BLaER1 treated with 17β-estradiol and CSF1 and Interleukin-3, amounts not matched to agents 10 nM and 100 nM (cell line): ENCODE data around the gene GXYLT2.

Experiments used
- H3K27ac ChIP-seq, 11 experiments: shearing (Covaris generic); formaldehyde crosslinking; 2 replicates each; pipeline ENCODE4 v1.8.1; 2022
- H3K27me3 ChIP-seq, 11 experiments: shearing (Covaris generic); formaldehyde crosslinking; 2 replicates each; pipeline ENCODE4 v1.8.1; 2022
- H3K36me3 ChIP-seq, 11 experiments: shearing (Covaris generic); formaldehyde crosslinking; 2 replicates each; pipeline ENCODE4 v1.8.1; 2022
- H3K4me1 ChIP-seq, 10 experiments: shearing (Covaris generic); formaldehyde crosslinking; 2 replicates each; pipeline ENCODE4 v1.8.1; 2022
- H3K4me2 ChIP-seq, 11 experiments: shearing (Covaris generic); formaldehyde crosslinking; 2 replicates each; pipeline ENCODE4 v1.8.1; 2022
- H3K4me3 ChIP-seq, 10 experiments: shearing (Covaris generic); formaldehyde crosslinking; 2 replicates each; pipeline ENCODE4 v1.8.1; 2022
- H3K9ac ChIP-seq, 11 experiments: shearing (Covaris generic); formaldehyde crosslinking; 2 replicates each; pipeline ENCODE4 v1.8.1; 2022
- H3K9me3 ChIP-seq, 11 experiments: shearing (Covaris generic); formaldehyde crosslinking; replicated peaks in 1 of 11; 2 replicates each; pipeline ENCODE4 v1.8.1; 2022
- H4K20me1 ChIP-seq, 11 experiments: shearing (Covaris generic); formaldehyde crosslinking; 2 replicates each; pipeline ENCODE4 v1.8.1; 2022
- Cebpa-rat ChIP-seq, 11 experiments: shearing (Covaris generic); IDR thresholded peaks; 2 replicates each; pipeline ENCODE4 v1.8.1; 2022

The GXYLT2 gene

GRCh38 chr3:72887705-72888545 is at the start of gene GXYLT2:
Gene GXYLT2, plus strand, starts transcription at chr3:72888046. Its CDS starts 188 bp downstream, at chr3:72888234.
- no peaks in the 10 kb centered on the region for H3K36me3 ChIP-seq
- H4K20me1 ChIP-seq = peaks cover 0 to 10% (median 0%) of the 10 kb centered on the region in 11 experiments; a peak in 5 of 22 replicates
- peaks cover 7 to 11% (median 9%) of the 10 kb centered on the region in 11 experiments; a peak in 21 of 22 replicates for H3K9me3 ChIP-seq
- peaks cover 0 to 22% (median 10%) of the 10 kb centered on the region in 10 experiments; a peak in 16 of 20 replicates for H3K4me1 ChIP-seq
- peak within 1 kb of the TSS; percentile 85 to 96 (median 91) for H3K4me2 ChIP-seq
- no peak for TF ChIP-seq Cebpa-rat (IDR thresholded peaks at IDR 0.05)
- peaks cover 43 to 55% (median 51%) of the 10 kb centered on the region in 11 experiments for H3K27me3 ChIP-seq
- peak within 1 kb of the TSS; percentile 60 to 78 (median 66) for H3K4me3 ChIP-seq
- H3K27ac ChIP-seq = no peak within 1 kb of the TSS; a peak in 1 of 22 replicates
- peak within 1 kb of the TSS; percentile 36 to 73 (median 65); a peak in 21 of 22 replicates for H3K9ac ChIP-seq

GRCh38 chr3:72839057-72839456 is 48.8 kb upstream of the GXYLT2 start:
- peaks cover 0 to 4% (median 0%) of the 10 kb centered on the region in 10 experiments; a peak in 2 of 20 replicates for H3K4me1 ChIP-seq
- H3K9ac ChIP-seq = no peak overlapping the region
- no peak for TF ChIP-seq Cebpa-rat (IDR thresholded peaks at IDR 0.05)
- H3K4me2 ChIP-seq = no peak overlapping the region
- no peak overlapping the region for H3K4me3 ChIP-seq
- no peak overlapping the region for H3K27ac ChIP-seq
- peaks cover 0 to 36% (median 4%) of the 10 kb centered on the region in 11 experiments; a peak in 7 of 22 replicates for H4K20me1 ChIP-seq
- peaks cover 0 to 8% (median 4%) of the 10 kb centered on the region in 11 experiments; a peak in 5 of 22 replicates for H3K9me3 ChIP-seq
- no peaks in the 10 kb centered on the region for H3K27me3 ChIP-seq
- peaks cover 73 to 98% (median 93%) of the 10 kb centered on the region in 11 experiments for H3K36me3 ChIP-seq

- Histone ChIP-seq H3K4me3 (no peak overlapping the region), H3K4me2 (no peak overlapping the region), H3K27ac (no peak overlapping the region), H4K20me1 (peaks cover 0 to 36% (median 26%) of the 10 kb centered on the region in 11 experiments; a peak in 17 of 22 replicates), H3K36me3 (peaks cover 32 to 45% (median 39%) of the 10 kb centered on the region in 11 experiments), H3K9ac (no peak overlapping the region), H3K27me3 (no peaks in the 10 kb centered on the region), H3K4me1 (peaks cover 29 to 45% (median 34%) of the 10 kb centered on the region in 10 experiments), H3K9me3 (peaks cover 0 to 8% (median 4%) of the 10 kb centered on the region in 11 experiments; a peak in 5 of 22 replicates)
- TF ChIP-seq Cebpa-rat (IDR thresholded peaks at IDR 0.05) = no peak
These were observed 43.3 kb upstream of the GXYLT2 start for GRCh38 chr3:72844436-72844993.

GRCh38 chr3:72846166-72846565 is 41.7 kb upstream of the GXYLT2 start:
- Histone ChIP-seq H3K9ac (no peak overlapping the region), H3K36me3 (peaks cover 16 to 28% (median 22%) of the 10 kb centered on the region in 11 experiments), H3K4me1 (peaks cover 32 to 49% (median 36%) of the 10 kb centered on the region in 10 experiments), H3K9me3 (peaks cover 0 to 8% (median 4%) of the 10 kb centered on the region in 11 experiments; a peak in 5 of 22 replicates), H3K4me3 (peak overlapping the region in 1 of 10 experiments; percentile 82; a peak in 2 of 20 replicates), H3K4me2 (peak overlapping the region; percentile 94 to 99 (median 97); a peak in 21 of 22 replicates), H3K27ac (no peak overlapping the region), H3K27me3 (no peaks in the 10 kb centered on the region), H4K20me1 (peaks cover 0 to 36% (median 26%) of the 10 kb centered on the region in 11 experiments; a peak in 17 of 22 replicates)
- no peak for TF ChIP-seq Cebpa-rat (IDR thresholded peaks at IDR 0.05)

GRCh38 chr3:72847282-72847681 is 40.6 kb upstream of the GXYLT2 start:
- TF ChIP-seq Cebpa-rat (IDR thresholded peaks at IDR 0.05) = no peak
- Histone ChIP-seq H3K9me3 (no peaks in the 10 kb centered on the region), H3K27ac (peak overlapping the region in 4 of 11 experiments; percentile 41 to 77 (median 74); a peak in 7 of 22 replicates)

GRCh38 chr3:72847751-72848702 is 39.8 kb upstream of the GXYLT2 start, which contains the start of gene SHQ1:
Gene SHQ1, minus strand, starts transcription at chr3:72848445. Its CDS starts 105 bp downstream, at chr3:72848340.
- no peak for TF ChIP-seq Cebpa-rat (IDR thresholded peaks at IDR 0.05)
- Histone ChIP-seq H3K27me3 (no peaks in the 10 kb centered on the region), H3K4me2 (peak within 1 kb of the TSS; percentile 94 to 99 (median 97)), H3K4me1 (peaks cover 32 to 49% (median 36%) of the 10 kb centered on the region in 10 experiments), H3K36me3 (peaks cover 0 to 10% (median 4%) of the 10 kb centered on the region in 11 experiments; a peak in 14 of 22 replicates), H4K20me1 (peaks cover 0 to 36% (median 26%) of the 10 kb centered on the region in 11 experiments; a peak in 17 of 22 replicates), H3K9ac (peak within 1 kb of the TSS; percentile 67 to 85 (median 80)), H3K4me3 (peak within 1 kb of the TSS; percentile 71 to 88 (median 82)), H3K27ac (peak within 1 kb of the TSS in 10 of 11 experiments; percentile 41 to 77 (median 74); a peak in 20 of 22 replicates), H3K9me3 (no peaks in the 10 kb centered on the region)

More at GRCh38 chr3:72847282-72847681, 40.6 kb upstream of the GXYLT2 start:
- H3K27me3 ChIP-seq = no peaks in the 10 kb centered on the region
- H4K20me1 ChIP-seq = peaks cover 0 to 36% (median 26%) of the 10 kb centered on the region in 11 experiments; a peak in 17 of 22 replicates
- H3K4me3 ChIP-seq = peak overlapping the region; percentile 71 to 88 (median 82)
- H3K4me2 ChIP-seq = peak overlapping the region; percentile 94 to 99 (median 97)
- H3K9ac ChIP-seq = peak overlapping the region; percentile 67 to 85 (median 80)
- peaks cover 5 to 17% (median 11%) of the 10 kb centered on the region in 11 experiments for H3K36me3 ChIP-seq
- H3K4me1 ChIP-seq = peaks cover 32 to 49% (median 36%) of the 10 kb centered on the region in 10 experiments

- Histone ChIP-seq H4K20me1 (peaks cover 0 to 36% (median 26%) of the 10 kb centered on the region in 11 experiments; a peak in 17 of 22 replicates), H3K9me3 (no peaks in the 10 kb centered on the region), H3K9ac (peak overlapping the region; percentile 24 to 85 (median 80); a peak in 20 of 22 replicates), H3K4me2 (peak overlapping the region; percentile 94 to 99 (median 97)), H3K4me1 (peaks cover 32 to 48% (median 36%) of the 10 kb centered on the region in 10 experiments), H3K27me3 (no peaks in the 10 kb centered on the region), H3K36me3 (peaks cover 0 to 5% (median 0%) of the 10 kb centered on the region in 11 experiments; a peak in 4 of 22 replicates), H3K4me3 (peak overlapping the region; percentile 71 to 88 (median 82)), H3K27ac (no peak overlapping the region)
- TF ChIP-seq Cebpa-rat (IDR thresholded peaks at IDR 0.05) = no peak
These were observed 39.2 kb upstream of the GXYLT2 start for GRCh38 chr3:72848703-72849081.
